Endothelial cell of umbilical vein (primary cell): ENCODE data around the gene KCNMA1. TPM values are rescaled to one million over a fixed set of nuclear protein-coding genes. Genes with fewer than 3 reads are reported as not detected.

Source experiments
- BruUV-seq: library from RNA; stranded (reverse); fragments of 400-500 nt; replicated peaks from 2 replicates; lab custom pipeline; 2021; lab: Mats Ljungman, UMichigan
- CTCF ChIA-PET: fragments of 300-600, 350-600 bp; sonication (Branson Sonifier 250); formaldehyde crosslinking; loops from one replicate; lab custom pipeline; 2021; ENCODE audit warnings: antibody characterized with exemption, inconsistent platforms; lab: Charles Lee
- POLR2A ChIA-PET: fragments of 300-600, 350-600 bp; sonication (Branson Sonifier 250); formaldehyde crosslinking; loops from one replicate; lab custom pipeline; 2021; ENCODE audit warnings: antibody characterized with exemption, inconsistent platforms; lab: Charles Lee
- DNase-seq: peaks from one replicate; pipeline ENCODE4 v3.0.0-alpha.2; 2011; ENCODE audit warnings: low read depth, low spot score
- FAIRE-seq: peaks from 2 replicates; lab custom pipeline; 2011; peaks lifted over from hg19 to GRCh38; lab: Jason Lieb, UNC
- H2AFZ ChIP-seq: 2 replicates; pipeline ENCODE4 v1.6.0; 2012; ENCODE audit warnings: low read depth, low read length, control low read depth, inconsistent platforms
- H3K27ac ChIP-seq: 2 replicates; pipeline ENCODE4 v1.5.1; 2011; ENCODE audit warnings: low read depth, mild to moderate bottlenecking, control low read depth, low read length, moderate library complexity; ENCODE audit not compliant: insufficient read depth
- H3K27me3 ChIP-seq, 2 experiments: 2 replicates each; pipeline versions ENCODE4 v1.6.0 to v1.6.1; 2011; ENCODE audit warnings: low read length in 2 of 2, mixed read lengths in 1 of 2; ENCODE audit not compliant: control insufficient read depth in 2 of 2, insufficient read depth in 2 of 2
- H3K36me3 ChIP-seq, 2 experiments: 2 replicates in 1 of 2; 3 replicates in 1 of 2; pipeline ENCODE4 v1.5.1; 2011; ENCODE audit warnings: low read length in 2 of 2, mild to moderate bottlenecking in 1 of 2, moderate library complexity in 1 of 2; ENCODE audit not compliant: control insufficient read depth in 2 of 2, insufficient read depth in 2 of 2; ENCODE audit errors: extremely low read depth in 1 of 2
- H3K4me1 ChIP-seq: 3 replicates; pipeline ENCODE4 v1.5.1; 2011; ENCODE audit warnings: mild to moderate bottlenecking, low read length; ENCODE audit not compliant: control insufficient read depth, insufficient read depth; ENCODE audit errors: extremely low read depth
- H3K4me2 ChIP-seq: 2 replicates; pipeline ENCODE4 v1.6.1; 2011; ENCODE audit warnings: low read length, control low read depth, mixed read lengths; ENCODE audit not compliant: insufficient read depth
- H3K4me3 ChIP-seq, 3 experiments: fragments of 200-600 bp in 1 of 3; sonication (generic), shearing (Covaris generic) in 1 of 3; replicated peaks in 1 of 3; 2 replicates each; pipeline ENCODE4 v1.5.1; 2011 to 2016; ENCODE audit warnings: control low read depth in 3 of 3, low read length in 3 of 3, mild to moderate bottlenecking in 2 of 3, inconsistent platforms in 1 of 3, low read depth in 1 of 3, moderate library complexity in 1 of 3; ENCODE audit not compliant: insufficient read depth in 1 of 3
- H3K79me2 ChIP-seq: 2 replicates; pipeline ENCODE4 v1.6.0; 2012; ENCODE audit warnings: low read length, inconsistent platforms; ENCODE audit not compliant: control insufficient read depth, insufficient read depth
- H3K9ac ChIP-seq: replicated peaks from 2 replicates; pipeline ENCODE3; 2011; ENCODE audit warnings: low read length, control low read depth; ENCODE audit not compliant: insufficient read depth; ENCODE audit errors: extremely low read depth
- H3K9me1 ChIP-seq: replicated peaks from 3 replicates; pipeline ENCODE4 v1.6.0; 2011; ENCODE audit warnings: mild to moderate bottlenecking, low read length; ENCODE audit not compliant: control insufficient read depth, insufficient read depth; ENCODE audit errors: extremely low read depth
- H3K9me3 ChIP-seq: replicated peaks from 2 replicates; pipeline ENCODE4 v1.5.1; 2012; ENCODE audit warnings: low read length, inconsistent platforms; ENCODE audit not compliant: control insufficient read depth, insufficient read depth
- H4K20me1 ChIP-seq: replicated peaks from 2 replicates; pipeline ENCODE3; 2011; ENCODE audit warnings: mild to moderate bottlenecking, low read length; ENCODE audit not compliant: control insufficient read depth, insufficient read depth; ENCODE audit errors: extremely low read depth
- EZH2 ChIP-seq: IDR thresholded peaks from 2 replicates; pipeline ENCODE4 v1.6.1; 2012; ENCODE audit warnings: borderline replicate concordance, low read depth, mild to moderate bottlenecking, moderate library complexity, low read length, inconsistent platforms; ENCODE audit not compliant: severe bottlenecking
- FOS ChIP-seq: IDR thresholded peaks from 2 replicates; pipeline ENCODE4 v1.6.1; 2011; ENCODE audit warnings: mild to moderate bottlenecking, low read length, moderate library complexity, borderline replicate concordance; ENCODE audit not compliant: insufficient read depth
- GATA2 ChIP-seq: IDR thresholded peaks from 2 replicates; pipeline ENCODE4 v1.7.0; 2011; ENCODE audit warnings: low read depth, mild to moderate bottlenecking, moderate library complexity, mixed read lengths, low read length; ENCODE audit not compliant: insufficient read length, insufficient read depth
- JUN ChIP-seq: IDR thresholded peaks from 2 replicates; pipeline ENCODE4 v1.6.1; 2011; ENCODE audit warnings: borderline replicate concordance, low read depth; ENCODE audit not compliant: insufficient read length, insufficient read depth
- MYC ChIP-seq: IDR thresholded peaks from one replicate; pipeline ENCODE4 v1.6.1; 2011; ENCODE audit warnings: mild to moderate bottlenecking, low read depth, low read length
- POLR2A ChIP-seq: IDR thresholded peaks from 2 replicates; pipeline ENCODE4 v1.6.1; 2012; ENCODE audit warnings: low read depth, mild to moderate bottlenecking, control low read depth, low read length
- POLR2AphosphoS5 ChIP-seq: IDR thresholded peaks from 2 replicates; pipeline ENCODE4 v1.6.1; 2012; ENCODE audit warnings: low read depth, mild to moderate bottlenecking, control low read depth, low read length, moderate library complexity; ENCODE audit not compliant: insufficient read depth
- dilution Hi-C: fragments of 300-500 bp; cut with MboI; formaldehyde crosslinking; loops from one replicate; pipeline ENCODE4 v1.15.0; 2019; ENCODE audit warnings: low sequenced_read_pairs; ENCODE audit not compliant: extremely low pct_ligation_motif_present
- intact Hi-C: fragments of 100-400 bp; cut with micrococcal nuclease; formaldehyde crosslinking; loops from one replicate; pipeline ENCODE4 v1.10.0; 2022
- polyA plus RNA-seq, 4 experiments: library from polyadenylated mRNA; depleted of rRNA in 3 of 4; stranded (reverse) in 3 of 4; unstranded in 1 of 4; fragments of >200 nt; gene quantifications; 2 replicates each; pipeline versions ENCODE4 v1.2.1 to v1.2.3, GENCODE V29; 2011 to 2012; ENCODE audit warnings: missing spikeins in 1 of 4
- total RNA-seq: library from RNA; stranded (reverse); gene quantifications from 2 replicates; pipeline ENCODE4 v1.2.3, GENCODE V29; 2021

Gene KCNMA1
- total and polyA plus RNA-seq, 2 donors (not counting 3 experiments of a cell fraction or from before 2014, with no cell fraction given) = 0.10 to 0.82 TPM

DNA sequence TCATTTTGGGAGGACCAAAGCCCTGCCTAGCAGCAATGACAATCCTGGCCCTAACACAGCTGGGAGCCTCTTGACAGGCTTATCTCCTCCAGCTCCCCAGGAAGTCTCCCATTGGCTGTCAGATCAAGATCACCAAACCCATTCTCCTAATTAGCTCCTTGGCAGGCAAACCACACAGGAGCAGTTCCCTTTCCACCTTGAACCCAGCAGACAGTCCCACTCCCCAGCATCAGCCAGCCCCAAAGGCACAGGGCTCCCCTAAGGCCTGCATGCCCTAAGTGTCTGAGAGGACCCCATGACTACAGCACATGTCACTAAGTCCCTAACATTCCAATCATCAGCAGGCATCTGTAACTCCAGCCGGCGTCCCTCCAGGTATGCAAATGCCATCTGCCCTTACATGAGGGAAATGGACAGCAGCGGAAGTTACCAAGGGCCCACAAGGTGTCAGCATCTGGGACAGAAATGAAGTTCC is 348.5 kb downstream of the KCNMA1 start:
- no peak for FAIRE-seq

DNA sequence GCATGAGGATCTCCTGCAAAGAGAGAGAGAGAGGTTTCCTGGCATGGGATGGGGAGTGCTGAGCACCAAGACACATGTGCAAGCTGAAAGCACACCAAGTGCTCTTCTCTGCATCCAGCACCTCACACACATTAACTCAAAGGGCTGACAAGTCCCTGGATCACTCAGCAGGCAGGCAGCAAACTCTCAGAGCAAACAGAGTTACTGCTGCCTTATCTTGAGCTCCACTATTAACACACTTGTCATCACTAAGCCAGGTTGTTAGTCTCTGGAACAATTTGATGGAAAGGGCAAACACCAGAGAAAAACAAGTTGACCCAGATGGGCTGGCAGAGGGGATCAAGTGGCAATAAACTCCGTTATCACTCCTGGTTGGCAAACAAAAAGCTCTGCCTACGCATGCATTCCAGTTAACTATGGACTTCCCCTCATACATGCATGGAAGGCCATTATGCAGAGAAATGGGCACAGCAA is 349.9 kb downstream of the KCNMA1 start:
- intact Hi-C loops = no loop called here
- FAIRE-seq (no peak), DNase-seq (no peak)
- dilution Hi-C loops = no loop called here
- no peak overlapping the region for H3K27ac ChIP-seq
- no peak overlapping the region for H3K4me3 ChIP-seq
- no peak overlapping the region for H3K9ac ChIP-seq
- no TSS peak for BruUV-seq
- peaks cover 11 to 12% of the 10 kb centered on the region in 2 experiments for H3K27me3 ChIP-seq
- H3K36me3 ChIP-seq = no peaks in the 10 kb centered on the region
- no peaks in the 10 kb centered on the region for H3K4me1 ChIP-seq
- no peak overlapping the region for H2AFZ ChIP-seq
- CTCF ChIA-PET = interaction anchor here (1.1 to 1.2 kb wide), 2 partner anchors 9 to 424 kb away, joined by 3 to 4 read pairs; no protein-coding TSS in a partner anchor
- no peak for TF ChIP-seq MYC
- no peak for TF ChIP-seq GATA2
- no peak for TF ChIP-seq POLR2A
- TF ChIP-seq POLR2AphosphoS5 = no peak
- TF ChIP-seq FOS = no peak
- TF ChIP-seq JUN = no peak
- no peaks in the 10 kb centered on the region for H3K9me1 ChIP-seq
- H3K9me3 ChIP-seq = no peaks in the 10 kb centered on the region
- H3K79me2 ChIP-seq = no peaks in the 10 kb centered on the region
- POLR2A ChIA-PET = no interaction called here
- no peaks in the 10 kb centered on the region for H4K20me1 ChIP-seq
- no peak overlapping the region for H3K4me2 ChIP-seq

More for the DNA sequence above, 348.5 kb downstream of the KCNMA1 start:
- no peak overlapping the region for H3K27ac ChIP-seq
- H3K4me2 ChIP-seq = no peak overlapping the region
- no peaks in the 10 kb centered on the region for H3K36me3 ChIP-seq
- TF ChIP-seq FOS = no peak
- no peak for TF ChIP-seq JUN
- TF ChIP-seq POLR2A = no peak
- no peak for TF ChIP-seq MYC
- no peak for TF ChIP-seq POLR2AphosphoS5
- no peak for TF ChIP-seq EZH2
- ChIA-PET POLR2A (no interaction called here), CTCF (interaction anchor here (1.2 kb wide), 1 partner anchor 8 kb away, joined by 3 read pairs; no protein-coding TSS in a partner anchor)
- no peak for DNase-seq
- no peaks in the 10 kb centered on the region for H3K4me1 ChIP-seq
- no peaks in the 10 kb centered on the region for H3K79me2 ChIP-seq
- no peak overlapping the region for H3K4me3 ChIP-seq
- no peaks in the 10 kb centered on the region for H3K9me3 ChIP-seq
- intact Hi-C loops = no loop called here
- H4K20me1 ChIP-seq = no peaks in the 10 kb centered on the region
- dilution Hi-C loops = no loop called here
- no peaks in the 10 kb centered on the region for H3K9me1 ChIP-seq
- H2AFZ ChIP-seq = no peak overlapping the region
- peaks cover 6 to 7% of the 10 kb centered on the region in 2 experiments for H3K27me3 ChIP-seq
- BruUV-seq = no TSS peak
- H3K9ac ChIP-seq = no peak overlapping the region
